GM12878 (cell line): Measurements from ENCODE around the gene POU2F3.

Experiments used
- CTCF ChIP-seq, 3 experiments: IDR thresholded peaks in 2 of 3; conservative IDR thresholded peaks in 1 of 3; 2 replicates each; pipeline ENCODE4 v1.5.1; 2011; ENCODE audit warnings: low read depth in 3 of 3, low read length in 3 of 3, mild to moderate bottlenecking in 3 of 3, control low read depth in 2 of 3, moderate library complexity in 2 of 3, inconsistent platforms in 1 of 3, mixed read lengths in 1 of 3; ENCODE audit not compliant: control insufficient read depth in 2 of 3, insufficient read depth in 1 of 3; ENCODE audit errors: extremely low read depth in 1 of 3
- JUND ChIP-seq: IDR thresholded peaks from 2 replicates; pipeline ENCODE4 v1.6.1; 2012; ENCODE audit warnings: low read depth, mild to moderate bottlenecking, low read length, improper control_type of control experiment, moderate library complexity
- PKNOX1 ChIP-seq: fragments of 450-650 bp; IDR thresholded peaks from 2 replicates; pipeline ENCODE4 v1.6.1; 2016; ENCODE audit warnings: mild to moderate bottlenecking
- SIN3A ChIP-seq: IDR thresholded peaks from 2 replicates; pipeline ENCODE4 v1.6.1; 2012; ENCODE audit warnings: low read depth, low read length, improper control_type of control experiment

GRCh38 chr11:120342226-120342625, 102.3 kb downstream of the POU2F3 start:
- TF ChIP-seq SIN3A: no peak
- TF ChIP-seq PKNOX1: no peak
- TF ChIP-seq CTCF (IDR thresholded peaks at IDR 0.05 in 2 of 3, conservative IDR thresholded peaks at IDR 0.05 in 1 of 3; ENCODE audit: control insufficient read depth in 2 of 3, extremely low read depth in 1 of 3, insufficient read depth in 1 of 3, low read depth in 3 of 3, low read length in 3 of 3): no peak
- no peak for TF ChIP-seq JUND
